GM18517 (cell line): Measurements from ENCODE around the gene DOC2A.

Source experiments
- ATAC-seq: cut with Tn5 transposase; IDR thresholded peaks from one replicate; pipeline ENCODE4 v1.9.1; 2021; ENCODE audit warnings: mild to moderate bottlenecking, moderate library complexity; ENCODE audit not compliant: unreplicated experiment

DOC2A gene

DNA sequence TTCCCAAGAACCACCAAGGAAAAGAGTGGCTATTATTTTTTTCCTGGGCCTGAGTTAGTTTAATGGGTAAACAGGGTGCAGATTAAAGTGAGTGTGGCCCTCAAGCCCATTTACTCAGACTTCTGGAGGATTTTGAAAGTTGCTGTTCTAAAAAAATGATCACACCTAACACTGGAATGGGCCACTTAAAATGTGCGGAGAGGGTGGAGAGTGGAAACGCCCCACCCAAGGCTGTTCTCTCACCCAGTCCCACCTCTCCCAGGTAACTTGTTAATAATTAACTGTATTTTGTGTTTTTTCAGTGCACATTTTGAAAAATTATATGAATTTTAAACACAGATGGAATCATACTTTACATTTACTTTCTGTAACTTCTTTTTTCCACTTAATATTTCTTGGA lies 20.8 kb downstream of the DOC2A start:
- no peak for ATAC-seq

DNA sequence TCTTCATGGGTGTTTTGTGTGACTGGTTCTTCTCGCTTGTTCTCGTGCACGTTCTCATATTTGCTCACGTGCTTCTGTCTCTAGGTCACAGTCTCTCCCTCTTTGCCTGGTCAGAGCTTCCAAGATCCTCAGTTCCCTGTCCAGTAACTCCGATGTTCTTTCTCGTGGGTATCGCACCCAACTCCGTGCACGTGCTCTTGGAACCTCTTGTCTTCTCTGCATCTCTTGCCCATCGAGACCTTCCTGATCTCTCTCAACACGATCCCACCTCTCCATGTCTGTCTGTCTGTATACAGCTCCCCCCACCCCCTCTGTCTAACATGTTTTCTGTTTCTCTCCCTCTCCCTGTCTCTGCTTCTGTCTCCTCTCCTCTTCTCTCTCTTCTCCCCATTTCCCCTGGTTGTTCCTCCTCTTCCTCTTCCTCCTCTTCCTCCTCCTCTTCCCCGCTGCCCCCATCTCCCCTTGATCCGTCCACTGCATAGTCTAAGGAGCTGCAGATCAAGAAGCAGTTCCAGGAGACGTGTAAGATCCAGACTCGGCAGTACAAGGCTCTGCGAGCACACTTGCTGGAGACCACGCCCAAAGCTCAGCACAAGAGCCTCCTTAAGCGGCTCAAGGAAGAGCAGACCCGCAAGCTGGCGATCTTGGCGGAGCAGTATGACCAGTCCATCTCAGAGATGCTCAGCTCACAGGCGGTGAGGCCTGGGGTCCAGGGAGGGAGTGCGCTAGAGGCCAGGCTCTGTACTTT lies 21.5 kb downstream of the DOC2A start:
- ATAC-seq = no peak

DNA sequence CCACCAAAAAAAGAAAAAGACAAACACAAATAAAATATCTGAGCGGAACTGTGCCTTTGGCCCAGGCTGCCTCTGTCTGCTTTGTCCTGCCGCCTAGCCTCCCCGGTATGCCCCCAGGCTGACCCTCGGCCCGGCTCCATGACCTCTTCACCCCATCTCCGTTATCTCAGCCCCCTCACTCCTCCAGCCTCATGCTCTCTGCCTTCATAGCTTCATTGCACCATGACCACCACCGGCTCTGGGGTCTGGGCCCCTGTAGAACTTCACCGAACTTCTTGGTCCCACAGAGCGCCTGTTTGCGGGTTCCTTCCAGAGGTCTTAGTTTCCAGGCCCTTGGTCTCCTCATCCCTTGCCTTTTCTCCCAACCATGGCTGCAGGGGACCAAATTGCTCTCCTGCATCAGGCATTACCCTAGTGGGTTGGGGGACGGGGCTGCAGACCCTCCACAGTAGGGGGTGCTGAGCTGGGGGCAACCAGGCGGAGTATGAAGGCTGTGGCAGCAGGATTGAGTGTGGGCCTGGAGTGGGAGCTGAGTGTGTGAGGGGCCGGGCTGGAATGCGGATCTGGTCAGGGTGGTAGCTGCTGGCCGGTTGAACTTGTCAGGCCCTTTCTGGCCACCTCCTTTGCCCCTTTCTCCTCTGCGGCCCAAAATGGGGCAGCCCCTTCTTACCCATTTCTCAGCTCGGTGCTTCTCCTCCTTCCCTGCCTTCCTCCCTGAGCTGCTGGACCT lies 22.3 kb downstream of the DOC2A start:
- ATAC-seq = no peak

DNA sequence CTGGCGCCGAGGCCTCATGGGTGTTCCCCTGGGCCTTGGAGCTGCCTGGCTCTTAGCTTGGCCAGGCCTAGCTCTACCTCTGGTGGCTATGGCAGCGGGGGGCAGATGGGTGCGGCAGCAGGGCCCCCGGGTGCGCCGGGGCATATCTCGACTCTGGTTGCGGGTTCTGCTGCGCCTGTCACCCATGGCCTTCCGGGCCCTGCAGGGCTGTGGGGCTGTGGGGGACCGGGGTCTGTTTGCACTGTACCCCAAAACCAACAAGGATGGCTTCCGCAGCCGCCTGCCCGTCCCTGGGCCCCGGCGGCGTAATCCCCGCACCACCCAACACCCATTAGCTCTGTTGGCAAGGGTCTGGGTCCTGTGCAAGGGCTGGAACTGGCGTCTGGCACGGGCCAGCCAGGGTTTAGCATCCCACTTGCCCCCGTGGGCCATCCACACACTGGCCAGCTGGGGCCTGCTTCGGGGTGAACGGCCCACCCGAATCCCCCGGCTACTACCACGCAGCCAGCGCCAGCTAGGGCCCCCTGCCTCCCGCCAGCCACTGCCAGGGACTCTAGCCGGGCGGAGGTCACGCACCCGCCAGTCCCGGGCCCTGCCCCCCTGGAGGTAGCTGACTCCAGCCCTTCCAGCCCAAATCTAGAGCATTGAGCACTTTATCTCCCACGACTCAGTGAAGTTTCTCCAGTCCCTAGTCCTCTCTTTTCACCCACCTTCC lies 23.3 kb downstream of the DOC2A start:
- ATAC-seq = no peak

DNA sequence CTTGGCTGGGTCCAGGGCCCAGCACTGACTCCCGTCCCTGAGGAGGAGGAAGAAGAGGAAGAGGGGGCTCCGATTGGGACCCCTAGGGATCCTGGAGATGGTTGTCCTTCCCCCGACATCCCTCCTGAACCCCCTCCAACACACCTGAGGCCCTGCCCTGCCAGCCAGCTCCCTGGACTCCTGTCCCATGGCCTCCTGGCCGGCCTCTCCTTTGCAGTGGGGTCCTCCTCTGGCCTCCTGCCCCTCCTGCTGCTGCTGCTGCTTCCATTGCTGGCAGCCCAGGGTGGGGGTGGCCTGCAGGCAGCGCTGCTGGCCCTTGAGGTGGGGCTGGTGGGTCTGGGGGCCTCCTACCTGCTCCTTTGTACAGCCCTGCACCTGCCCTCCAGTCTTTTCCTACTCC lies 23.9 kb downstream of the DOC2A start:
- no peak for ATAC-seq

DNA sequence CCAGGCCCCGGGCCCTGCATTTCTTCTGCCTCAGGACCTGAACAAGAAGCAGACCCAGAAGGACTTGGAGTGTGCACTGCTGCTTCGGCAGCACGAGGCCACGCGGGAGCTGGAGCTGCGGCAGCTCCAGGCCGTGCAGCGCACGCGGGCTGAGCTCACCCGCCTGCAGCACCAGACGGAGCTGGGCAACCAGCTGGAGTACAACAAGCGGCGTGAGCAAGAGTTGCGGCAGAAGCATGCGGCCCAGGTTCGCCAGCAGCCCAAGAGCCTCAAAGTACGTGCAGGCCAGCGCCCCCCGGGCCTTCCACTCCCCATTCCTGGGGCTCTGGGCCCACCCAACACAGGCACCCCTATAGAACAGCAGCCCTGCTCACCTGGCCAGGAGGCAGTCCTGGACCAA lies 24.6 kb downstream of the DOC2A start:
- no peak for ATAC-seq

DNA sequence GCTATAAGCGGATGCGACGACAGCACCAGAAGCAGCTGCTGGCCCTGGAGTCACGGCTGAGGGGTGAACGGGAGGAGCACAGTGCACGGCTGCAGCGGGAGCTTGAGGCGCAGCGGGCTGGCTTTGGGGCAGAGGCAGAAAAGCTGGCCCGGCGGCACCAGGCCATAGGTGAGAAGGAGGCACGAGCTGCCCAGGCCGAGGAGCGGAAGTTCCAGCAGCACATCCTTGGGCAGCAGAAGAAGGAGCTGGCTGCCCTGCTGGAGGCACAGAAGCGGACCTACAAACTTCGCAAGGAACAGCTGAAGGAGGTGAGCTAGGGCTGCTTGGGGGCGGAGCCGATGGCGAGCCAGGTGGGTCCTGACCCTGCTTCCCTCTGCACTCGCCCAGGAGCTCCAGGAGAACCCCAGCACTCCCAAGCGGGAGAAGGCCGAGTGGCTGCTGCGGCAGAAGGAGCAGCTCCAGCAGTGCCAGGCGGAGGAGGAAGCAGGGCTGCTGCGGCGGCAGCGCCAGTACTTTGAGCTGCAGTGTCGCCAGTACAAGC lies 25.5 kb downstream of the DOC2A start:
- no peak for ATAC-seq

DNA sequence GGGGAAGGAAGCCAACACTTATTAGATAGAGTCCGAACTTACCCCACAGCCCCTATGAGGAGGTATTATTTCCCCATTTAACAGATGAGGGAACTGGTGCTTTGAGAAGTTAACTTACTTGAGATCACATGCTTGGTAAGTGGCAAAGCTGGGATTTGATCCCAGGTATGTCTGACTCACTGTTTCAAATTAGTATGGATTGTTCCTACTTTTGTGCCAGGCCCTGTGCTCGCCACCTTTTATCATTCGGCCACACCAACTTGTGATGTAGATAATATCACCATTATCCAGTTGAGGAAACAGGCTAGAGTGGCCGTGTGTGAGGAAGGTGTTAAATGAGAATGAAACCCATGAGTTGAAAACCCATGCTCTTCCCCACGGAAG lies 26.1 kb downstream of the DOC2A start:
- no peak for ATAC-seq

DNA sequence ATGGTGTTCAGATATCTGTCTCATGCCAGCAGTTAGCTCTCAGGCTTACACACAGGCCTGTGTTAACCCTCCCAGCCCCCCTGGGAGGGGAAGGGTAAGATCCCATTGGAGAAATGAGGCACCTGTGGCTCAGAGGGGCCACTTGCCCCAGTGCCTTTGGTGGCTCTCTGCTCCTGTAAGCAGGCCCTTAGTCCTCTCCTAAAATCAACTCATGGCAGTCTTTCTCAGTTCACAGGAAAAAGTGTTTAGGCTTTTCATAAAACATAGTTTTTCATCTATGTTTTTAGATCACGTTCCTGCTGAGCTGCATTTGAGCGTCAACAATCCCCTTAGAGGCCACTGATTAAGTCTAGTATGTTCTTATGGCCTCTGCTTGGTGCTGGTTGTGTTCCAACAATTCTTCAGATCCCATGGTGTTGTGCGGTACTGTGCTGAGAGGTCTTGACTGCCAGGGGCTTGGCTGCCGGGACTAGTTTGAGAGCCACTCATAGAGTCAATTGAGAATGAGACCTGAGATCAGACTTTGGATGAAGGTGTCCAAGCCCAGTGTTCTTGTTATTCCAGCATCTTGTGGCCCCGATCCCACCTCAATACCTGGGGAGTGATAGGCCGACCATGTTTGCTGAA lies 26.6 kb downstream of the DOC2A start:
- no peak for ATAC-seq

DNA sequence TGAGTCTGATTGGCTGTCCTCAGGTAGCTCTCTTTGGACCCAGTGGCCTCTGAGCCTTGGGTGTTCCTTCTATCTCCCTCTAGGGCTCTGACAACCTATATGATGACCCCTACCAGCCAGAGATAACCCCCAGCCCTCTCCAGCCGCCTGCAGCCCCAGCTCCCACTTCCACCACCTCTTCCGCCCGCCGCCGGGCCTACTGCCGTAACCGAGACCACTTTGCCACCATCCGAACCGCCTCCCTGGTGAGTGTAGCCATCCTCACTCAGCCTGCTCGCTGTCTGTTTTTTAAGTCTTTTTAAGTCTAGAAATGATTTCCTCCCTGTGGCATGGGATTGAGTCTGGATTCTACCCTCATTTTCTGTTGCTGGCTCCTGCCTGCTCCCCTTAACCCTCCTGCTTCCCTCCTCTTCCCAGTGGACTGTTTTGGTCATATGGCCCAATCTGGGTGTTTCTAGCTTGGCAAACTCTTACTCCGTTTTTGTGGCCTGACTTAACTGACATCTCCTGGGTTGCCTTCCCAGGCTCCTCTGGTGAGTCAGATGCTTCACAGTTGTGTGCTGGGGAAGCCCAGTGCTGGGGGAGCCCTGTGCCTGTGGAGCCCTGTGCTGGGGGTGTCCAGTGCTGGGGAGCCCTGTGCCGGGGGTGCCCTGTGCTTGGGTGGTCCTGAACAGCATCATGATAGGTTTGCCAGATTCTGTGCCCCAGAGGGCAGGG lies 27.2 kb downstream of the DOC2A start:
- ATAC-seq = no peak

DNA sequence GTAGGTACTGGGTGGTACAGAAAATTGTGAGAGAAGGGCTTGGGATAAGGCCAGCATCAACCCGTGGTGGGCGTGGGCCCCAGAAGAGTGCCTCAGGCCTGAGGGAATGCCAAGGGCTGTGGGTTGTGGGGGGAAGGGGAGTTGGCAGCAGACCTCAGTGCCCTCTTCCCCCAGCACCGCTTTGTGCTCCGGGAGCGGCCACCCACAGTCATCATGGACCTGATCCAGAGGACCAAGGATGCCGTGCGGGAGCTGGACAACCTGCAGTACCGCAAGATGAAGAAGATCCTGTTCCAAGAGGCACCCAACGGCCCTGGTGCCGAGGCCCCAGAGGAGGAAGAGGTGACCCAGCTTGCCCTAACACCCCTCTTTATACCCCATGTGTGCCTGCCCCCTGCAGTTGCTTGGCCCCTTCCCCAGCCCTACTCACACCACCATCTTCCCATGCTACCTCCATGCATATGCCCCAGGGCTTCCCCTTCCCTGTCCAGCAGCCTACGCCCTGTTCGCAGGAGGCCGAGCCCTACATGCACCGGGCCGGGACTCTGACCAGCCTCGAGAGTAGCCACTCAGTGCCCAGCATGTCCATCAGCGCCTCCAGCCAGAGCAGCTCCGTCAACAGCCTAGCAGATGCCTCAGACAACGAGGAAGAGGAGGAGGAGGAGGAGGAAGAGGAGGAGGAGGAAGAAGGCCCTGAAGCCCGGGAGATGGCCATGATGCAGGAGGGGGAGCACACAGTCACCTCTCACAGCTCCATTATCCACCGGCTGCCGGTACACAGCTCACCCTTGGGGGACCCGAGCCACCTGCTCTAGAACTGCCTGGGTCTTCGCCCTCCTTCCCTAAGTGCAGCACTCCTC lies 28.0 kb downstream of the DOC2A start:
- ATAC-seq = no peak

DNA sequence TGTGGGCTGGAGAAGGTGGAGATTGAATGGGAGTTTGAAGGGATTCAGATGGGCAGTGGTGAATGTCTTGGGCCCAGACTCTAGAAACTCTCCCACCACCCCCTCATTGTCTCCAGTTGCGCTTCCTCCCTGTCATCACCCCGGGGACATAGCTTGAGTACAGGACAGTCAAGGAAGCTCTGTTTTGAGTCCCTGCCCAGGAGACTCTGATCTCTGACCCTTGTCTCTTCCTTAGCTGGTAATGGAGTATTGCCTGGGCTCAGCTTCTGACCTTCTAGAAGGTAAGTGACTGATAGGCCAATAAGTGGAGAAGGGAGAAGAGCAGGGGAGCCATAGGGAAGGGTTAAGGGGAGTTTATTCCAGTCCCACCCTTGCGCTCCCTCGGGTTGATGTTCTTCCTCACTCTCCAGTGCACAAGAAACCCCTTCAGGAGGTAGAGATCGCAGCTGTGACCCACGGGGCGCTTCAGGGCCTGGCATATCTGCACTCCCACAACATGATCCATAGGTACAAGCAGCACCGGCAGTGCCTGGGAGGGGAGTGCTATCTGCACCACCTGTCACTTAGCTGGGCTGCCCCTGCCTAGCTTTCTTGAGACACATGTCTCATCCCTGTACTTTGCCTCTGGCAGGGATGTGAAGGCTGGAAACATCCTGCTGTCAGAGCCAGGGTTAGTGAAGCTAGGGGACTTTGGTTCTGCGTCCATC lies 32.1 kb downstream of the DOC2A start:
- ATAC-seq = no peak

DNA sequence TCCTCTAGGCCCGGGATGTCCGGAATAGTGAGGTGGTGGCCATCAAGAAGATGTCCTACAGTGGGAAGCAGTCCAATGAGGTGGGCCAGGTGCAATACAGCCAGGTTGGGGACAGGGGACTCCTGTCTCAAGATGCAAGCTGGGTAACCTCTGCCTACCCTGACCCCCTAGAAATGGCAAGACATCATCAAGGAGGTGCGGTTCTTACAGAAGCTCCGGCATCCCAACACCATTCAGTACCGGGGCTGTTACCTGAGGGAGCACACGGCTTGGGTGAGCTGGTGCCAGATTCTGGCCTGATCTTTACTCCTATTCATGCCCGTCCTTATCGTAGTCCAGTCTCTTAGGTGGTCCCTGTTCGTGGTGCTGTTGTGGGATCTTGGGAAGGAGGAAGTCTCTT lies 32.7 kb downstream of the DOC2A start:
- ATAC-seq = no peak

DNA sequence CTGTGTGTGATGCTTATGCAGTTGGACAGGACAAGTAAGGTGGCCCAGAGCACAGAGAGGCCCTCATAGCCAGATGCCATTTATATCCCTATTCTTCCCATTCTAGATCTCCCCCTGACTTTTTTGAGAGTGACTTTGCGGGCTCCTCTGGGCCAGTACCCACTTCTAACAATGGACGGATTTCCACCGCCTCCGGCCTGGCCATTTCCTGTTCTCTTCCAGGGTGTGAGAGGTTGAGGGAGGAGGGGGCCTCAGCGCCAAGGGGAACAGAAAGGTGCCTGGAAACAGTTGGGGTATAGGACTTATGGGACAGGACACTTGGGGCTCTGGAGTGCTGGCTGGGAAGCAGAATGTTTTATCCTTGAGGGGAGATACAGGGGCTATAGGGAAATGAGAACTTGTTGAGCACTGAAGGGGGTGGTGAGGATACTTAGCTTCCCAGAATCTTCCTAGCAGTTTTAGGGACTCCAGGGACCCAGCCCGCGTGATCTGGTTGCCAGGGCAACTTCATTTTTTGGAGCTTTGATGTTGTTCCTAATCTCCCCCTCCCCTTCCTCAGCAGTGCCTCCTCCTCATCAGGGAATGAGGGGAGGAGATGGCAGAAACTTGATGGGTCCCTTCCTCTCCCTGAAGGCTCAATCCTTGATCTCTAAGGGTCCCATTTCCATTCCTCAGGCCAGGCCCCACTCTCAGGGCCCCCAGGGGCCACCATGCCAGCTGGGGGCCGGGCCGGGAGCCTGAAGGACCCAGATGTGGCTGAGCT lies 33.6 kb downstream of the DOC2A start:
- no peak for ATAC-seq

DNA sequence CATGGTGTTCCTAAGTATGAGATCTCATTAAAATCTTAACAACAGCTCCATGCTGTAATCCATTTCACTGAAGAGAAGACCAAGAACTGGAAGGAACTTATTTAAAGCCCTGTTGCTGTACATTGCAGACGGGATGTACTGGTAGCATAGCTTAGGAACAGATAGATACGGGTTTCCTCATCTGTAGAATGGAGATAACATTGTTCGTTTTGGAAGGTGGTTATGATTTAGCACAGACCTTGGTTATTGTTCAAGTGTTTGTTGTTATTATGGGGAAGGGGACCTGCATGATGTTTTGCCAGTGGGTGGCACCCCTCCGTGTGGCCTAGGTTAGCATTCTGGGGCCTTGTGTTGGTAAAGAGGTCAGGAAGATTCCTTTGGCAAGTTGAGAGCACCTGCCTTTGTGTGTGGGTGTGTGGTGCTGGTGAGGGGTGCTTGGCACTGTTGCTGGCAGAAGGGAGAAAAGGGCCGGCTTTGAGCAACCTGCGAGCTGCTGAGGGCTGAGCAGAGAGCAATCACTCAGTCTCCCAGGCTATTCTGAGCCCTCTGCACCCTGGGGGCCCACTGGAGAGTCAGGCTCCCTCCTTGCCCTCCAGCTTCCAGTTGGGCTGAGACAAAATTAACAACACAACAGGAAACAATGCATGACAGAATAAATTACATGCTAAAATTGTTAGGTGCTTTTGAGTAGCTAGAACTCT lies 34.9 kb downstream of the DOC2A start:
- no peak for ATAC-seq

DNA sequence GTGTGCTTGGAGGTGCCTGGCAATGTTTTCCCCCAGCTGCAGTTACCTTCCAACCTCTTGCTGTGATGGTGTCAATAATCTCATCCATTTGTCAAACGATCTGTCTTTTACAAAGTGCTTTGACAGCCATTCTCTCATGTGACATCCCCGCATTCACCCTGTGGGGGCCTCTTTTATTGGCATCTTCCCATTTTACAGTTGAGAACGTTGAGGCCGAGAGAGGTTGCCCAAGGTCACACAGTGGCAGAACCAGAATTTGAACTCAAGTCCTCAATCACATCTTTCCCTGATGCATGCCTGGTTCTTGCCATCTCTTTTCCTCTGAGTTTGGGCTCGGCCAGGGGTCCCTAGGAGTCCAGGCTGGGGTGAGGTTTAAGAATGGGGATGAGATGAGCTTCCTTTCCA lies 35.7 kb downstream of the DOC2A start:
- no peak for ATAC-seq

DNA sequence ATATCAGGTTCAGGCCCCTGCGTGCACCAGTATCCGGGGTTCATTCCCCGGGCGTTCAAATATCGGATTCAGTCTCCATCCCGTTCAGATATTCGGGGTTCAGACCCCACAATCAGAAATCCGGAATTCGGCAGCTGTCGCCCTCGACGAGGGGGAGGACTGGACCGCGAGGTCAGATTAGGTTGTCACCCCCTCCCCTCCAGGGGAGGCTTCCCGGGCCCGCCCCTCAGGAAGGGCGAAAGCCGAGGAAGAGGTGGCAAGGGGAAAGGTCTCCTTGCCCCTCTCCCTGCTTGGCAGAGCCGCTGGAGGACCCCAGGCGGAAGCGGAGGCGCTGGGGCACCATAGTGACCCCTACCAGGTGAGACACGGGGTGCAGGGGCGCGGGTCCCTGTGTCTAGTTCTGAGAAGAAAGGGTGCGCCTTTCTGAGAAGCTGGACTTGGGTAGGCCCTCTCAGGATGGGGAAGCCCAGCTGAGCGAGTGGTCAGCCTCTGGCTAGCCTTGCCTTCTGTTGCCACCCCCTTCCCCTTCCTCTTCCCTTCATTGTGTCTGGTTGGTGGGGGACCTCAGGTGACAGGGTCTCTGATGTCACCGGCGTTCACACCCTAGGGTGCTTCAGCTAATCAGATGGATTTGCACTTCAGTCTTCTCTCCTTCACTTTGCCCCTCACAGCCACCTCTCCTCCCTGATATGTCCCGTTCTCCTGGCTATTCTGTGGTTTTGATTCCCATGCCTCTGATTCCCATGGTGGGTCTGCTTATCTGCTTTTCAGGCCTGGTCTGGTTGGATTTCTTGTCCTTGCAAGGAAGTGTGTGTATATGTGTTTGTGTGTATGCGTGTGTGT lies 36.3 kb downstream of the DOC2A start:
- ATAC-seq = peak; percentile 12
